Fibroblast of upper back skin (primary cell): ENCODE measurements around the gene RRP9.
"Not testable (repeated sequence)": the region's sequence is repeated elsewhere in the genome, so short reads cannot be mapped to it uniquely, and the experiment has no call there.

ENCODE experiments used
- DNase-seq: peaks from one replicate; pipeline ENCODE4 v3.0.0-alpha.2; 2013

The RRP9 gene

GRCh38 chr3:51941798-51942602 is at the start of gene RRP9, which contains the start of gene PARP3:
TSS of gene RRP9 (minus strand) at chr3:51941904. CDS start at chr3:51941867, 37 bp downstream.
TSS of gene PARP3 (plus strand) at chr3:51942363. CDS start at chr3:51943356, 993 bp downstream.
- DNase-seq, result peak; percentile 100

GRCh38 chr3:51990501-51990971 is 48.8 kb upstream of the RRP9 start:
- not testable (repeated sequence) for DNase-seq

- no peak for DNase-seq
These were observed 46.8 kb upstream of the RRP9 start for GRCh38 chr3:51988286-51989146.

GRCh38 chr3:51987568-51987967 is 45.9 kb upstream of the RRP9 start:
- DNase-seq, result no peak

- no peak for DNase-seq
These were observed 44.6 kb upstream of the RRP9 start for GRCh38 chr3:51986010-51986947.

- DNase-seq, result no peak
These were observed 43.4 kb upstream of the RRP9 start for GRCh38 chr3:51985063-51985462.

GRCh38 chr3:51984269-51984647 is 42.6 kb upstream of the RRP9 start:
- DNase-seq, result no peak

GRCh38 chr3:51983578-51984268 is 42.0 kb upstream of the RRP9 start:
- no peak for DNase-seq

GRCh38 chr3:51982838-51983577 is 41.3 kb upstream of the RRP9 start, which contains the start of gene ACY1:
TSS of gene ACY1 (plus strand) at chr3:51983535. CDS start at chr3:51984065, 530 bp downstream.
- DNase-seq, result peak; percentile 77

- DNase-seq, result no peak
These were observed 40.7 kb upstream of the RRP9 start for GRCh38 chr3:51982352-51982837.

GRCh38 chr3:51980253-51980652 is 38.5 kb upstream of the RRP9 start:
- no peak for DNase-seq

- no peak for DNase-seq
These were observed 36.4 kb upstream of the RRP9 start for GRCh38 chr3:51978143-51978502.

GRCh38 chr3:51977446-51978142 is 35.9 kb upstream of the RRP9 start:
- DNase-seq, result no peak

GRCh38 chr3:51975852-51976549 is 34.3 kb upstream of the RRP9 start:
- peak; percentile 67 for DNase-seq

GRCh38 chr3:51974963-51975851 is 33.5 kb upstream of the RRP9 start, which contains the start of gene ABHD14A:
TSS of gene ABHD14A (plus strand) at chr3:51975064. CDS start at chr3:51975136, 72 bp downstream.
- peak; percentile 60 for DNase-seq

- DNase-seq, result no peak
These were observed 32.7 kb upstream of the RRP9 start for GRCh38 chr3:51974277-51974962.

- DNase-seq, result no peak
These were observed 29.6 kb upstream of the RRP9 start for GRCh38 chr3:51971350-51971749.
